K562 (cell line): Measurements from ENCODE around the gene PPIL1. TPM values are rescaled to one million over a fixed set of nuclear protein-coding genes. Genes with fewer than 3 reads are reported as not detected.

Experiments used
- E2F5 ChIP-seq: sonication (generic); formaldehyde crosslinking; IDR thresholded peaks from 2 replicates; pipeline ENCODE4 v1.8.0; 2022; ENCODE audit warnings: mild to moderate bottlenecking, missing genetic modification reagents
- ETV6 ChIP-seq, 3 experiments: fragments of 150-350 bp in 1 of 3; sonication (generic) in 1 of 3; formaldehyde crosslinking in 1 of 3; IDR thresholded peaks; 2 replicates each; pipeline versions ENCODE4 v1.6.1 to v1.8.0; 2014 to 2022; ENCODE audit warnings: borderline replicate concordance in 2 of 3, low read depth in 2 of 3, antibody characterized with exemption in 1 of 3, low read length in 1 of 3, mild to moderate bottlenecking in 1 of 3, missing genetic modification reagents in 1 of 3
- PURB ChIP-seq: sonication (generic); formaldehyde crosslinking; IDR thresholded peaks from 2 replicates; pipeline ENCODE4 v1.9.0; 2021; ENCODE audit warnings: low read depth, mild to moderate bottlenecking, missing genetic modification reagents
- REST ChIP-seq, 2 experiments: fragments of 450-650 bp; formaldehyde crosslinking in 1 of 2; IDR thresholded peaks; 2 replicates each; pipeline versions ENCODE4 v1.4.0 to v1.6.1; 2014 to 2020; ENCODE audit warnings: mild to moderate bottlenecking in 2 of 2, borderline replicate concordance in 1 of 2, low read depth in 1 of 2
- SMARCA5 ChIP-seq: fragments of 450-650 bp; IDR thresholded peaks from 2 replicates; pipeline ENCODE4 v1.6.1; 2016
- TBL1XR1 ChIP-seq, 2 experiments: IDR thresholded peaks; 2 replicates each; pipeline ENCODE4 v1.6.1; 2012; ENCODE audit warnings: improper control_type of control experiment in 2 of 2, low read length in 2 of 2, mild to moderate bottlenecking in 1 of 2
- TBP ChIP-seq: optimal IDR thresholded peaks from 2 replicates; pipeline ENCODE3; 2011; ENCODE audit warnings: low read depth, low read length, improper control_type of control experiment
- USF1 ChIP-seq: sonication (generic); formaldehyde crosslinking; IDR thresholded peaks from 2 replicates; pipeline ENCODE4 v1.9.0; 2022; ENCODE audit warnings: mild to moderate bottlenecking, missing genetic modification reagents
- ZBTB17 ChIP-seq: fragments of 450-650 bp; formaldehyde crosslinking; IDR thresholded peaks from 2 replicates; pipeline ENCODE4 v1.4.0; 2020; ENCODE audit warnings: mild to moderate bottlenecking
- ZFX ChIP-seq: sonication (generic); formaldehyde crosslinking; IDR thresholded peaks from 2 replicates; pipeline ENCODE4 v1.8.0; 2022; ENCODE audit warnings: mild to moderate bottlenecking, missing genetic modification reagents, moderate library complexity
- ZNF584 ChIP-seq: fragments of 200-800 bp; sonication (Bioruptor generic); IDR thresholded peaks from 2 replicates; pipeline ENCODE4 v1.6.1; 2016; ENCODE audit warnings: low read depth, mild to moderate bottlenecking, missing genetic modification characterization, missing compliant biosample characterization
- polyA plus RNA-seq, 8 experiments: library from polyadenylated mRNA; depleted of rRNA in 4 of 8; stranded (reverse) in 5 of 8; unstranded in 3 of 8; fragments of >200 nt; fragmentation: Nextera tagmentation in 2 of 8; fragmentation: Illumina TruSeq in 1 of 8; extraction: Ambion mirVana in 2 of 8; extraction: Trizol in 1 of 8; gene quantifications; 2 replicates each; pipeline versions ENCODE4 v1.2.1 to v1.2.3, GENCODE V29; 2011 to 2014; ENCODE audit warnings: inconsistent platforms in 1 of 8, missing spikeins in 1 of 8
- total RNA-seq, 7 experiments: library from RNA; depleted of rRNA in 6 of 7; stranded (reverse); fragments of >200 nt in 6 of 7; fragmentation: Illumina TruSeq in 2 of 7; extraction: Trizol in 2 of 7; gene quantifications; 2 replicates each; pipeline versions ENCODE4 v1.2.1 to v1.2.3, GENCODE V29; 2011 to 2021; ENCODE audit warnings: low replicate concordance in 1 of 7
- TF ChIP-seq, protein P1 (sequence below): fragments of 450-650 bp; IDR thresholded peaks from 2 replicates; pipeline ENCODE4 v1.6.1; 2018; ENCODE audit warnings: mild to moderate bottlenecking, low read depth; ENCODE audit not compliant: partially characterized antibody
- TF ChIP-seq, protein P2 (sequence below): fragments of 250-450 bp; sonication (Bioruptor Pico); IDR thresholded peaks from 2 replicates; pipeline ENCODE4 v1.4.0; 2020; ENCODE audit warnings: mild to moderate bottlenecking, moderate library complexity, borderline replicate concordance

The PPIL1 gene
- total and polyA plus RNA-seq, 9 of the 15 experiments (the other 6 are each of a cell fraction or from before 2014, with no cell fraction given): 65.8 to 205 (median 130) TPM

DNA sequence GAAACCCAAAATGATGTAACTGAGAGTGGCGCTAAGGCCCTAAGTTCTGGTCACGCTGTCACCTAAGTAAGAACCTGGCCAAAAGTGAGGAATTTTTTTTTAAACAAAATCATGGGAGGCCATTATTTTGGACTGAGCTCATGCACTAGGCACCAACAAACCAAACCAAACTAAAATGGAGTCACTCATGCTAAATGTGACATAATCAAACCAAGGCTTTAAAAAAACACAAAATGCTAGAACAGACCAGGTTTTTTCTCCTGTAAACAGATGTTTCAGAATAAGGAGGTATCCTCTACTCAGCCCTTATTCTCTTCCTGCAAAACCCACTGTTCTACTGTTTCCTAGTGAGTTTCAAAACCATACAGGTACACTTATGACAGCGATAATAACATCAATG, 10.0 kb upstream of the PPIL1 start (continued):
- no peak for TF ChIP-seq USF1 (CRISPR knock-in tag)
- TF ChIP-seq, protein P1, sequence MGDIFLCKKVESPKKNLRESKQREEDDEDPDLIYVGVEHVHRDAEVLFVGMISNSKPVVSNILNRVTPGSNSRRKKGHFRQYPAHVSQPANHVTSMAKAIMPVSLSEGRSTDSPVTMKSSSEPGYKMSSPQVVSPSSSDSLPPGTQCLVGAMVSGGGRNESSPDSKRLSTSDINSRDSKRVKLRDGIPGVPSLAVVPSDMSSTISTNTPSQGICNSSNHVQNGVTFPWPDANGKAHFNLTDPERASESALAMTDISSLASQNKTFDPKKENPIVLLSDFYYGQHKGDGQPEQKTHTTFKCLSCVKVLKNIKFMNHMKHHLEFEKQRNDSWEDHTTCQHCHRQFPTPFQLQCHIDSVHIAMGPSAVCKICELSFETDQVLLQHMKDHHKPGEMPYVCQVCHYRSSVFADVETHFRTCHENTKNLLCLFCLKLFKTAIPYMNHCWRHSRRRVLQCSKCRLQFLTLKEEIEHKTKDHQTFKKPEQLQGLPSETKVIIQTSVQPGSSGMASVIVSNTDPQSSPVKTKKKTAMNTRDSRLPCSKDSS: no peak
- TF ChIP-seq REST (IDR thresholded peaks at IDR 0.05; ENCODE audit: borderline replicate concordance): no peak
- TF ChIP-seq REST (CRISPR knock-in tag; IDR thresholded peaks at IDR 0.05; ENCODE audit: low read depth): no peak
- TF ChIP-seq ZBTB17 (CRISPR knock-in tag): peak; percentile 88
- TF ChIP-seq TBP: no peak
- no peak for TF ChIP-seq TBL1XR1 (IDR thresholded peaks at IDR 0.05; ENCODE audit: low read length in 2 of 2)
- no peak for TF ChIP-seq E2F5 (CRISPR knock-in tag)
- TF ChIP-seq ZNF584 (CRISPR knock-in tag): peak; percentile 90; the same call in 1 of the 2 replicates
- no peak for TF ChIP-seq SMARCA5
- no peak for TF ChIP-seq ZFX (CRISPR knock-in tag)
- TF ChIP-seq PURB (CRISPR knock-in tag): no peak
- TF ChIP-seq ETV6 (IDR thresholded peaks at IDR 0.05; ENCODE audit: borderline replicate concordance in 1 of 2, low read depth in 2 of 2, low read length in 1 of 2): no peak
- TF ChIP-seq ETV6 (CRISPR knock-in tag; IDR thresholded peaks at IDR 0.05; ENCODE audit: borderline replicate concordance): no peak
- TF ChIP-seq, protein P2, sequence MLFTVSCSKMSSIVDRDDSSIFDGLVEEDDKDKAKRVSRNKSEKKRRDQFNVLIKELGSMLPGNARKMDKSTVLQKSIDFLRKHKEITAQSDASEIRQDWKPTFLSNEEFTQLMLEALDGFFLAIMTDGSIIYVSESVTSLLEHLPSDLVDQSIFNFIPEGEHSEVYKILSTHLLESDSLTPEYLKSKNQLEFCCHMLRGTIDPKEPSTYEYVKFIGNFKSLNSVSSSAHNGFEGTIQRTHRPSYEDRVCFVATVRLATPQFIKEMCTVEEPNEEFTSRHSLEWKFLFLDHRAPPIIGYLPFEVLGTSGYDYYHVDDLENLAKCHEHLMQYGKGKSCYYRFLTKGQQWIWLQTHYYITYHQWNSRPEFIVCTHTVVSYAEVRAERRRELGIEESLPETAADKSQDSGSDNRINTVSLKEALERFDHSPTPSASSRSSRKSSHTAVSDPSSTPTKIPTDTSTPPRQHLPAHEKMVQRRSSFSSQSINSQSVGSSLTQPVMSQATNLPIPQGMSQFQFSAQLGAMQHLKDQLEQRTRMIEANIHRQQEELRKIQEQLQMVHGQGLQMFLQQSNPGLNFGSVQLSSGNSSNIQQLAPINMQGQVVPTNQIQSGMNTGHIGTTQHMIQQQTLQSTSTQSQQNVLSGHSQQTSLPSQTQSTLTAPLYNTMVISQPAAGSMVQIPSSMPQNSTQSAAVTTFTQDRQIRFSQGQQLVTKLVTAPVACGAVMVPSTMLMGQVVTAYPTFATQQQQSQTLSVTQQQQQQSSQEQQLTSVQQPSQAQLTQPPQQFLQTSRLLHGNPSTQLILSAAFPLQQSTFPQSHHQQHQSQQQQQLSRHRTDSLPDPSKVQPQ (CRISPR knock-in tag): no peak
